ENCODE data around the gene DGKI.
"Not testable (repeated sequence)": the region's sequence is repeated elsewhere in the genome, so short reads cannot be mapped to it uniquely, and the experiment has no call there.

DGKI gene

GRCh38 chr7:137835486-137836112 lies 11.2 kb downstream of the DGKI start:
- DNase-seq: no peak

- DNase-seq: no peak
These were observed 12.2 kb downstream of the DGKI start for GRCh38 chr7:137834552-137834951.

GRCh38 chr7:137832990-137833389 lies 13.8 kb downstream of the DGKI start:
- DNase-seq: not testable (repeated sequence)

- DNase-seq: no peak
These were observed 14.4 kb downstream of the DGKI start for GRCh38 chr7:137832382-137832781.

GRCh38 chr7:137831555-137831954 lies 15.2 kb downstream of the DGKI start:
- not testable (repeated sequence) for DNase-seq

GRCh38 chr7:137829337-137829992 lies 17.3 kb downstream of the DGKI start:
- DNase-seq: no peak

GRCh38 chr7:137828456-137828855 lies 18.3 kb downstream of the DGKI start:
- DNase-seq: no peak

GRCh38 chr7:137825489-137825888 lies 21.3 kb downstream of the DGKI start:
- no peak for DNase-seq

- DNase-seq: no peak
These were observed 25.9 kb downstream of the DGKI start for GRCh38 chr7:137820677-137821420.

GRCh38 chr7:137820156-137820555 lies 26.6 kb downstream of the DGKI start:
- DNase-seq: no peak

- DNase-seq: peak; percentile 44
These were observed 28.7 kb downstream of the DGKI start for GRCh38 chr7:137818036-137818435.

GRCh38 chr7:137816696-137817320 lies 30.0 kb downstream of the DGKI start:
- peak; percentile 28 for DNase-seq

GRCh38 chr7:137813541-137813940 lies 33.2 kb downstream of the DGKI start:
- DNase-seq: no peak

- no peak for DNase-seq
These were observed 36.5 kb downstream of the DGKI start for GRCh38 chr7:137810248-137810647.

- DNase-seq: no peak
These were observed 41.9 kb downstream of the DGKI start for GRCh38 chr7:137804836-137805235.

GRCh38 chr7:137801491-137801890 lies 45.3 kb downstream of the DGKI start:
- no peak for DNase-seq

GRCh38 chr7:137801003-137801402 lies 45.8 kb downstream of the DGKI start:
- DNase-seq: peak; percentile 51

GRCh38 chr7:137798073-137798763 lies 48.6 kb downstream of the DGKI start:
- no peak for DNase-seq

- no peak for DNase-seq
These were observed 51.6 kb downstream of the DGKI start for GRCh38 chr7:137795211-137795610.

GRCh38 chr7:137791930-137792329 lies 54.8 kb downstream of the DGKI start:
- DNase-seq: no peak

- DNase-seq: no peak
These were observed 55.9 kb downstream of the DGKI start for GRCh38 chr7:137790828-137791227.

GRCh38 chr7:137789215-137789882 lies 57.4 kb downstream of the DGKI start:
- DNase-seq: no peak

Data from EL (cell line).